T follicular helper cell (primary cell): ENCODE results near the gene SNX5.

Source experiments
- DNase-seq: peaks from one replicate; pipeline ENCODE4 v3.0.0-alpha.2; 2020; ENCODE audit warnings: low read depth

The SNX5 gene

DNA sequence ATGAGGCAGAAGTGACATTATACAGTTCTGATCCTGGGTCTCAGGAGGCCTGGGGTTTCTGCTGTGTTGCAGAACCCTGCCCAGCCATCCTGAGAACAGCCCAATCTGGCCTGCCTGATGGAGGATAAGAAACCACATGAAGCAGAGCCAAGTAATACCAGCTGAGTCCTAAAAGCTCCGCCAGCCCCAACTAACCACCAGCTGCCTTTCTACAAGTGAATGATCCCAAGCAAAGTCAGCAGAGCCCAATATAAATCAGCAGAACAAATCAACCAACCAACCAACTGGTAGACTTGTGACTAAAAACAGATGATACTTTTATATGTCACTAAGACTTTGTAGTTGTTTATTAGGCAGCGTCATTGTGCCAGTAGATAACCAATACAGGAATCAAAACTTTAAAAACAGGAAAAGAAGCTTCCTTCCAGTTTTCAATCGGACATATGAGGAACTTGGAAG is 52.1 kb downstream of the SNX5 start:
- DNase-seq: no peak

DNA sequence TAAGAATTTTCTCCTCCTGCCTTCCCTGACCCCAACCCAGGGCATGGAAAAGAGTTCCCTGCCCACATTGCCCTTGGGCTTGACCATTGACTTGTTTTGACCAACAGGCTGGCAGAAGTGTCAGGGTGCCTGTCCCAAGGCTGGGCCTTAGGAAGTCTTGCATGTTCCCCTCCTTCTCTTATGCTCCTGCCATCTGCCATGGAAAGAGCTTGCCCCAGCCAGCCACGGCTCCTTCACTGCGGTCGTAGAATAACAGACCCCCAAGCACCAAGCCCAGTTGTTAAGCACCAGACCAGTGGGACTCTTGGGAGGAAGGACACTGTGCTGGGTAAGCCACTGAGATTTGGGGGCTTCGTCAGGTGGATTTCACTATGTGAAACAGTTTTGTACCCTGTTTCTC is 53.6 kb downstream of the SNX5 start:
- no peak for DNase-seq

DNA sequence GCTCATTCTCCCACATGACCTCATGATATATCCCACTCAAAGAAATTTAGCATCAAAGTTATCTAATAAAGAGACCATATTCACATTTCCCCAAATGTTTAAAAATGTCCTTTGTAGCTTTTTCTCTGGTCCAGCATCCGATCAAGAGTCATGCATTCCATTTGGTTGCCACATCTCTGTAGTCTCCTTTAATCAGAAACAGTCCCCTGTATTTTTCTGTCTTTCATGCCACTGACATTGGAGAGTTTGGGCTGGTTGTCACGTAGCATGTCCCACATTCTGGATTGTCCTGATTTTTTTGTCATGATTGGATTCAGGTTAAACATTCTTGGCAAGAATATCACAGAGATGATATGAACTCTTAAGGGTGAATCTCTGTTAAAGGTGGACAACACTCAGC is 55.7 kb downstream of the SNX5 start:
- DNase-seq: no peak

DNA sequence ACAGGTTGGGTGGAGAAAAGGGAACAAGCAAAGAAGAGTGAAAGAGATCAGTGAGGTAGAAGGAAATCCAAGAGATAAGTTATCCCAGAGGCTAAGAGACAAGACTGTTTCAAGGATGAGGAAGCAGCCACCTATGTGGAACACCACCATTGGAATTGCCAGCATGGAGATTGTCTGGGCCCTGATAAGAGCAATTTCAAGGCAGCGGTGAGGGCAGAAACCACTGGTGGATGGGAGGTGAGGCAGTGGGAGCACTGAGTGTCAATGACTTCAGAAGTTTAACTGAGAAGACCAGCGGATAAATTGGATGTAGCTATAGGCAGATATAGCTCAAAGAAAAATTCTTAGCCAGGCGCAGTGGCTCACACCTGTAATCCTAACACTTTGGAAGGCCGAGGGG is 56.7 kb downstream of the SNX5 start:
- DNase-seq: no peak

GRCh38 chr20:17910828-17911294 is 57.7 kb downstream of the SNX5 start:
- no peak for DNase-seq

DNA sequence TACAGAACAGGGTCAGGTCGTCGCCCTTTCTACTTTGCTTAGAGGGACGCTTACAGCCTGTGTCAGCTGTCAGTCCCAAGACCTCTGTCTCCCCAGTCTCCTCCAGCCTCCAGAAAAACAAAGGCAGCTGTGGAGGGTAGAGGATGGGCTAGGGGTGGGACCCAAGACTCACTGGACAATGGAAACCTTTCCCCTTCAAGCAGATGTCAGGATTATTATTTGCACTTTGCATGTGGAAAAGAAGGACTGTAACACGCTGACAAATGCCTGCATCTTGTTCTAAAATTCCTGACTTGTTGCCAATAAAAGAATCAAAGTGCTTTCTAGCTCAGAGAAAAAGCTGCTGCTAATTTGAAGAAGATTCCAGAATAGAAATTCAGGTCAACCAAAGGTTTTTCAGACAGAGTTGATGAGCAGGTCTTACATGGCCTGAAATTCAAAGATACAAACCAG is 58.7 kb downstream of the SNX5 start:
- DNase-seq: no peak

GRCh38 chr20:17905544-17905943 is 63.0 kb downstream of the SNX5 start:
- no peak for DNase-seq

DNA sequence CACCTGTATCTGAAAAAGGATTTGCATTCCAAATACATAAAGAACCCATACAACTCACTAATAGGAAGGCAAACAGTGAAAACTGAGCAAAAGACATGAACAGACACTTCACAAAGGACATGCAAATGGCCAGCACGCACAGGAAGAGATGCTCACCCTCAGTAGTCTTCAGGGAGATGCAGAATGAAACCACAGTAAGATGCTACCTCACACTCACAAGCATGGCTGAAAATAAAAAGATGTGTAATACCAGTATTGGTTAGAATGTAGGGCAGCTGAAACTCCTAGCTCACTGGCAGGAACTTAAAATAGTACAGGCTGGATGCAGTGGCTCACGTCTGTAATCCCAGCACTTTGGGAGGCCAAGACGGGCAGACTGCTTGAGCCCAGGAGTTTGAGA is 64.6 kb downstream of the SNX5 start:
- DNase-seq: no peak

DNA sequence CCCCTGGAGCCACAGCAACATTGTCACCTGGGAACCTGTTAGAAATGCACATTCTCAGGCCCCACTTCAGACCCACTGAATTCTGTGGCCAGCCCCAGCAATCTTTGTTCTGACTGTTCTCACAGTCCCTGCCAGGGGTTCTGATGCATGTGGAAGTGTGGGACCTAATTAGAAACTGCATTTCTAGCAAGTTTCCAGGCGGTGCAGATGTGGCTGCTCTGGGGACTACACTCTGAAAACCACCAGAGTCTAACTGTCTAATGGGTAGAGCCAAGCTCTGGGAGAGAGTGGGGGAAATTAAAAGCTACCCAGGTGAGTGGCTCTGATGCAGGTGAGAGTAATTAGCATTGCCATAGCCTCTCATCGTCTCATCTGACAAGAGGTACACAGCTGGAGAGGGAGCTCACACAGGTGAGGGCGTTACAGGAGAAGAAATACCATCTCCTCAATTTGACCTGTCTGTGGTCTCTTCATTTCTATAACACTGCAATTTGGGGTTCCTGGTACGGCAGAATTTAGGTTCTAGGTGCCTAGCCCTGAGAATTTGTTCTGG is 66.0 kb downstream of the SNX5 start:
- no peak for DNase-seq

DNA sequence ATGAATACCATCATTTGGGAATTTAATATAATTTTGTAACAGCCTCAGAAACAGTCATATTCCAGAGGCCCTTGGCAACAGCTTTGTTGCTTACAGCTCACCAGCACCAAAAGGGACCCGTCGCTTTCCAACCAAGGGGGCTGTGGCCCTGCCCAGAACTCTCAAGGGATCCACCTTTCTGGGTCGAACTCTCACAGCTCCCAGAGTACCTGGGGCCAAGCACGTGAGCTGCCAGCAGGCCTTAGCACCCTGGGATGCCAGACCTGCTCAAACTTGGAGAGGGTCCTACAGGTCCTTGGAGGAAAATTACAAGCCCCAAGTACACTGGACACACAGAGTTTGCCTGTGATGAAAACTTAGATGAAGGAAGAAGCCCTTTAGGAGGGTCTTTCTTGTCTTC is 66.6 kb downstream of the SNX5 start:
- no peak for DNase-seq

GRCh38 chr20:17898548-17898994 is 70.0 kb downstream of the SNX5 start:
- DNase-seq: peak; percentile 29

DNA sequence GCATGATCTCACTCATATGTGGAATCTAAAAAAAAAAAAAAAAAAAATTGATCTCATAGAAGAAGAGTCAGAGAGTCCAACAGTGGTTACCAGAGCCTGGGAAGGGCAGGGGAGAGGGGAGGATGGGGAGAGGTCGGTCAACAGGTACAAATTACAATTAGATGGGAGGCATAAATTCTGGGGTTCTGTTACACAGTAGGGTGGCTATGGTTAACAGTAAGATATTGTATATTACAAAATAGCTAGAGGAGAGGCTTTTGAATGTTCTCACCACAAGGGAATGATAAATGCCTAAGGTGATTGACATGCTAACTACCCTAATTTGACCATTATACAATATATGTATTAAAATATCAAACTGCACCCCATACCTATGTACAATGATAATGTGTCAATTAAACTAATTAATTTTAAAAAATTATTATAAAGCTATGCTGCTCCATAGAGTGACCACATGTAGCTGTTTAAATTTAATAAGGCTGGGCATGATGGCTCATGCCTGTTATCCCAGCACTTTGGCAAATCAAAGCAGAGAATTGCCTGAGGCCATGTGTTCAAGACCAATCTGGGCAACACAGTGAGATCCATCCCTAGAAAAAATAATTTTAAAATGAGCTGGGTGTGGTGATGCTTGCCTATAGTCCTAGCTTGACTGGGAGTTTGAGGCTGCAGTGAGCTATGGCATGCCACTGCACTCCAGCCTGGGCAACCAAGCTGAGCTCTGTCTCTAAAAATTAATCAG is 70.9 kb downstream of the SNX5 start:
- no peak for DNase-seq

DNA sequence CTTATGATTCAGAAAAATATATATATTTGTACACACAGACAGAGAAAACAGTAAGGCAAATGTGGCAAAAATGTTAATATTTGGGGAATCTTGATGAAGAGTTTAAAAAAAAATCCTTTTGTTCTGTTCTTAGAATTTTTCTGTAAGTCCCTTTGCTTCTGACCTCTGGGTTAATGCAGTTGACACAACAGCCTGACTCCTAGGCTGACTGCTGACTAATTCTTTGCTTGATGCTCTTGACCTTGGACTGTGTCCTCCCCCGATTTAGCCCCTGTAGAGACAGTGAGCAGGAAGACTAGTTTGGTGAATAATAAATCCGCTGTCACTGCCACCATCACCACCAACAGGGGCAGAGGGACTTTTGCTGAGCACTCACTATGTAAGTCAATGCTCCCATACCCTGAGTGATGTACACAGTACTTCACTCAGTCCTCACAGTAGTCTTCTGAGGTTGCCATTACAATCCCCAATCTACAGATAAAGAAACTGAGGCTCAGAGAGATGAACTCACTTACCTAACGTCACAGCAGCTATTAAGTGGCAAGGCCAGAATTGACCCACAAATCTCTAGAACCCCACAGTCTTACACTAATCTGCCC is 71.7 kb downstream of the SNX5 start:
- DNase-seq: no peak

DNA sequence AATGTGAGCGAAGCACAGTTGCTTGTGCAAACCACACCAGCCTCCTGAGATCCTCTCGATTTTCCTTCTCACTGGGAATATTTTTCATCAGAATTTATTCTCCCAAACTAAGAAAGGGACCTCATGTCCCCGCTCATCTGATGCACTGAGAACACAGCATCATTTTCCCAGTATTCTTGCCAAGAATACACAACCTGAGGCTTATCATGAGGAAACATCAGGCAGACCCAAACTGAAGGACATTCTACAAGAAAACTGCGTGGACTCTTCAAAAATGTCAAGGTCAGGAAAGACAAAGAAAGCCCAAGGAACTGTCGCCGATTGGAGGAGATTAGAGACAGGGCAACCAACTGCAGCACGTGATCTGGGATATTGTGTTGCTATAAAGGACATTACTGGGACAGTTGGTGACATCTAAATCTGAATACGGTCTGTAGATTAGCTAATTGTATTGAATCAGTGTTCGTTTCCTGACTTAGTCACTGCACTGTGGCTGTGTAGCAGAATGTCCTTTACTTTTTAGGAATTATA is 72.3 kb downstream of the SNX5 start:
- no peak for DNase-seq

GRCh38 chr20:17895641-17896171 is 72.9 kb downstream of the SNX5 start:
- DNase-seq: no peak

DNA sequence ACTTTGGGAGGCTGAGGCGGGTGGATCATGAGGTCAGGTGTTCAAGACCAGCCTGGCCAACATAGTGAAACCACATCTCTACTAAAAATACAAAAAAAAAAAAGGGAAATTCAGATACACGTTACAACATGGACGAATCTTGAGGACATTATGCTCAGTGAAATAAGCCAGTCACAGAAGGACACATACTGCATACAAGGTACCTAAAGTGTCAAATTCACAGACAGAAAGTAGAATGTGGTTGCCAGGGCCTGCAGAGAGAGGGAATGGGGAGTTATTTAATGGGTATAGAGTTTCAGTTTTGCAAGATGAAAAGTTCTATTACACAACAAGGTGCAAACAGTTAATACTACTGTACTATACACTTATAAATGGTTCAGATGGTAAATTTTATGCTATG is 75.1 kb downstream of the SNX5 start:
- DNase-seq: no peak

- DNase-seq: no peak
These were observed 76.2 kb downstream of the SNX5 start for GRCh38 chr20:17892189-17892938.
